GM19240 (cell line): ENCODE results near the gene LRRC51.
A peak's percentile ranks its signal among the peaks of the same experiment; 100 is the strongest.

Experiments
- DNase-seq: peaks from one replicate; pipeline ENCODE4 v3.0.0; 2011; ENCODE audit warnings: low spot score; ENCODE audit not compliant: insufficient read length

LRRC51 gene

GRCh38 chr11:72080326-72081183 lies at the start of gene LRRC51, which contains the start of gene NUMA1:
Gene LRRC51 (plus strand): TSS chr11:72080850. CDS start chr11:72089084, 8,234 bp downstream.
Gene NUMA1 (minus strand): TSS chr11:72080542. CDS start chr11:72035943, 44,599 bp downstream.
- peak; percentile 64 for DNase-seq

GRCh38 chr11:72036687-72037086 lies 44.0 kb upstream of the LRRC51 start:
- DNase-seq = no peak

- no peak for DNase-seq
Observed at GRCh38 chr11:72037554-72038311, 42.9 kb upstream of the LRRC51 start.

- no peak for DNase-seq
Observed at GRCh38 chr11:72038491-72038890, 42.2 kb upstream of the LRRC51 start.

GRCh38 chr11:72039031-72039855 lies 41.4 kb upstream of the LRRC51 start:
- DNase-seq = no peak

- no peak for DNase-seq
Observed at GRCh38 chr11:72039856-72040401, 40.7 kb upstream of the LRRC51 start.

- DNase-seq = no peak
Observed at GRCh38 chr11:72040491-72041363, 39.9 kb upstream of the LRRC51 start.

GRCh38 chr11:72041364-72042063 lies 39.1 kb upstream of the LRRC51 start:
- no peak for DNase-seq

GRCh38 chr11:72042064-72042745 lies 38.4 kb upstream of the LRRC51 start:
- no peak for DNase-seq

GRCh38 chr11:72045849-72046248 lies 34.8 kb upstream of the LRRC51 start:
- DNase-seq = no peak

- DNase-seq = no peak
Observed at GRCh38 chr11:72048766-72049460, 31.7 kb upstream of the LRRC51 start.

- DNase-seq = no peak
Observed at GRCh38 chr11:72058416-72059034, 22.1 kb upstream of the LRRC51 start.

- DNase-seq = no peak
Observed at GRCh38 chr11:72061739-72062396, 18.8 kb upstream of the LRRC51 start.

- no peak for DNase-seq
Observed at GRCh38 chr11:72066855-72067254, 13.8 kb upstream of the LRRC51 start.

- DNase-seq = no peak
Observed at GRCh38 chr11:72067266-72067665, 13.4 kb upstream of the LRRC51 start.

GRCh38 chr11:72067676-72068075 lies 13.0 kb upstream of the LRRC51 start:
- no peak for DNase-seq

GRCh38 chr11:72069200-72069599 lies 11.4 kb upstream of the LRRC51 start:
- DNase-seq = no peak
